C4-2B (cell line): ENCODE results near the gene TACSTD2.

Experiments
- H3K27ac ChIP-seq: fragments of 450-650 bp; 2 replicates; pipeline ENCODE4 v1.5.1; 2017
- CTCF ChIP-seq: fragments of 450-650 bp; conservative IDR thresholded peaks from 2 replicates; pipeline ENCODE4 v1.5.1; 2017; ENCODE audit warnings: mild to moderate bottlenecking
- ZFX ChIP-seq: fragments of 450-650 bp; IDR thresholded peaks from 2 replicates; pipeline ENCODE4 v1.6.1; 2017

TACSTD2 gene

GRCh38 chr1:58597076-58597475, 20.0 kb upstream of the TACSTD2 start:
- TF ChIP-seq CTCF = no peak
- TF ChIP-seq ZFX = no peak
- no peak overlapping the region for H3K27ac ChIP-seq

DNA sequence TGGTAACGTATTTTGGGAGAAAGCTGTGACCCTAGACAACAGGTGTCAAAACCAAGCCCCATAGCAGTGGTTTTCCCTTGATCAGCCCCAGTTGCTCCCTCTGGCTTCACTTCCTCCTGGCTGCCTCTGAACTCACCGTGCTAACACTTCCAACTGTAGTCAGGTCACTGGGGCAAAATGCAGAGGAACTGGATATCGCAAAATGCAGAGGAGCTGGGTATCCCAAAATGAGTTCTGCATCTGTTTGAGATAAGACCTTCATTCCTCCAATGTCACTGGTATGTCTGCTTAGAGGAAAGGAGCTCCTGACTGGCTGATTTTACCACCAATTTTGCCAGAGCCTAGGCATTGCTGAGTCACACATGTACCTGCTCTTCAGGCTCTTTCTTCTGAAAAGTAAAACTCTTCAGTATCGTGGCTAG, 19.6 kb upstream of the TACSTD2 start:
- no peak overlapping the region for H3K27ac ChIP-seq

GRCh38 chr1:58594546-58594945, 17.5 kb upstream of the TACSTD2 start:
- TF ChIP-seq ZFX (no peak), CTCF (no peak)
- H3K27ac ChIP-seq = no peak overlapping the region

More for the DNA sequence above, 19.6 kb upstream of the TACSTD2 start:
- TF ChIP-seq ZFX (no peak), CTCF (no peak)

- no peak overlapping the region for H3K27ac ChIP-seq
Measured at GRCh38 chr1:58592522-58593134, 15.6 kb upstream of the TACSTD2 start.

DNA sequence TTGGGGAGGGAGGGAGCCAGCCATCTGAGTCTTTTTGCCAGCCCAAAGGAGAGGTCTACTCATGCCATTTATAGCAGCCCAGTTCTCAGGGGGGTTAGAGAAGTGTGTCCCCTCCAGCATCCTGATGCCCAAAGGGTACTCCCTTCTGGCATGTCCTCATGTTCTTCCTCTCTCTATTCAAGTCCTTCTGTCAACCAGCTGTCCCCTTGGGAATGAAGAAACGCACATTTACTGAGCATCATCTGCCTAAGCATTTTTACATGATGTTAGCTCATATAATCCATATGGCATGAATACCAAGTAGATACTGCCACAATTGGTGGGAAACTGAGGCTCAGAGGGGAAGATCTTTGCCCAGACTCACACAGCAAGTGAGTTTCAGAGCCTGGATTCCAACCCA, 14.8 kb upstream of the TACSTD2 start:
- H3K27ac ChIP-seq = no peak overlapping the region
- no peak for TF ChIP-seq ZFX
- no peak for TF ChIP-seq CTCF

More at GRCh38 chr1:58592522-58593134, 15.6 kb upstream of the TACSTD2 start:
- no peak for TF ChIP-seq ZFX
- TF ChIP-seq CTCF = no peak

DNA sequence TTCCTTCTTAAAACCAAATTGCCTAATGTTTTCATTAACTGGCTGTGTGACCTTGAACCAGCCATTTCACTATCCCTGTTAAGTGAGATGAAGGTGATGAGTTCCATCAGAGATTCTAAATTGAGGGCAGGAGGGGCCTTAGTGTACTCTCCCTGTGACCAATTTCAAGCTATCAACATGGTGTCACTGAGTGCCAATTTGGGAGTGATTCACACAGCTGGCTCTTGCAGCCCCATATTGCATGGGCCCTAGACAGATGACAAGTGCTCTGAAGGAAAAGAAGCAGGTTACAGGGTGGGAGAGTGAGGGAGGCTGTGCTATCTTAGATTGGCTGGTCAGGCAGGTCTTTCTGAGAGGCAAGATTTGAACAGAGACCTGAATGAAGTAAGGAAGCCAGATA, 13.0 kb upstream of the TACSTD2 start:
- no peak overlapping the region for H3K27ac ChIP-seq
- TF ChIP-seq ZFX (no peak), CTCF (no peak)

- no peak overlapping the region for H3K27ac ChIP-seq
- TF ChIP-seq CTCF = no peak
- no peak for TF ChIP-seq ZFX
Measured at GRCh38 chr1:58588396-58588795, 11.3 kb upstream of the TACSTD2 start.
